Measurements from ENCODE around the gene SURF2. TPM values are rescaled to one million over a fixed set of nuclear protein-coding genes. Genes with fewer than 3 reads are reported as not detected.
"Not testable (repeated sequence)": the region's sequence is repeated elsewhere in the genome, so short reads cannot be mapped to it uniquely, and the experiment has no call there.

The SURF2 gene
- total RNA-seq, 1 donor from 2014 or later = 12.0 TPM

DNA sequence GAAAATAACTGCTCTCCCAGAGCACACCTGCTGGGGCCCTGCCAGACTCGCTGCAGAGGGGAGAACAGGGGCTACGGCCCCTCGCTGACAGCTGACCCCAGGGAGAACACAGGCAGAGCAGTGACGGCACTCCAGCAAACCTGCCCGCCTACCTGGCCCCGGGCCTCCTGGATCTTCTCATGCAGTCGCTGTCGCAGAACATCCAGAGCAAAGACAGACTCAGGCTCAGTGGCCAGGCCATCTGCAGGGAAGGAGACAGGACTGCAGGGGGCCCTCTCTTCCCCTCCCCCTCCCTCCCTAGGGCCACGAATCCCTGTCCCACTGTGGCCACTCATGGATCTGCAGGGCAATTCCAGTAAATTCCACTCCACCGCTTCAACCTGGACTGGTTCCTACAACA lies 22.8 kb upstream of the SURF2 start:
- ATAC-seq = no peak
- TF ChIP-seq, protein P1, sequence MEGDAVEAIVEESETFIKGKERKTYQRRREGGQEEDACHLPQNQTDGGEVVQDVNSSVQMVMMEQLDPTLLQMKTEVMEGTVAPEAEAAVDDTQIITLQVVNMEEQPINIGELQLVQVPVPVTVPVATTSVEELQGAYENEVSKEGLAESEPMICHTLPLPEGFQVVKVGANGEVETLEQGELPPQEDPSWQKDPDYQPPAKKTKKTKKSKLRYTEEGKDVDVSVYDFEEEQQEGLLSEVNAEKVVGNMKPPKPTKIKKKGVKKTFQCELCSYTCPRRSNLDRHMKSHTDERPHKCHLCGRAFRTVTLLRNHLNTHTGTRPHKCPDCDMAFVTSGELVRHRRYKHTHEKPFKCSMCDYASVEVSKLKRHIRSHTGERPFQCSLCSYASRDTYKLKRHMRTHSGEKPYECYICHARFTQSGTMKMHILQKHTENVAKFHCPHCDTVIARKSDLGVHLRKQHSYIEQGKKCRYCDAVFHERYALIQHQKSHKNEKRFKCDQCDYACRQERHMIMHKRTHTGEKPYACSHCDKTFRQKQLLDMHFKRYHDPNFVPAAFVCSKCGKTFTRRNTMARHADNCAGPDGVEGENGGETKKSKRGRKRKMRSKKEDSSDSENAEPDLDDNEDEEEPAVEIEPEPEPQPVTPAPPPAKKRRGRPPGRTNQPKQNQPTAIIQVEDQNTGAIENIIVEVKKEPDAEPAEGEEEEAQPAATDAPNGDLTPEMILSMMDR (IDR thresholded peaks at IDR 0.05) = no peak
- intact Hi-C loops (cut with DNase I) = loop anchor here (10.0 kb wide), 1 partner anchor 149 kb away; no protein-coding TSS in a partner anchor
- peaks cover 19% of the 10 kb centered on the region for H3K4me1 ChIP-seq
- H3K27me3 ChIP-seq = no peaks in the 10 kb centered on the region
- H3K27ac ChIP-seq = no peak overlapping the region
- H3K9me3 ChIP-seq = no peaks in the 10 kb centered on the region
- H3K4me3 ChIP-seq = no peak overlapping the region
- peak; percentile 25 for DNase-seq
- peaks cover 47% of the 10 kb centered on the region for H3K36me3 ChIP-seq

DNA sequence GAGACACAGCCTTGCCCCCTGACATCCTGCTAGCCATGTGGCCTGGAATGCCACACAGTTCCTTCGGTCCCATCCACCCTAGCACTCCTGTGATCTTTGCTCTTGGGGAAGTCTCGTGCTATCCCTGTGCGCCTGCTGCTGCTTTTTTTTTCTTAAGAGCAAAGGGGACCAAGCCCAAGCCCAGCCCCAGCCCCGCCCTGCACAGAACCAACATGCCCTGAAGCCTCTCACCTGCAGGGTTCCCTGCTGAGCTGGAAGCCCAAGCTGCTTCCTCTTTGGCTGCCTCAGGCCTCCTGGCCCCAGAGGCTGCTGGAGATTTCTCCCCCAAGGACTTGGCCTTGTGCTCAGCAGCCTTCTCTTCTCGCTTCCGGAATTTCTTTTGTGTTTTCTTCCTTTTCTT lies 22.2 kb upstream of the SURF2 start:
- Histone ChIP-seq H3K9me3 (no peaks in the 10 kb centered on the region), H3K36me3 (peaks cover 47% of the 10 kb centered on the region), H3K4me3 (no peak overlapping the region), H3K27ac (no peak overlapping the region), H3K27me3 (no peaks in the 10 kb centered on the region), H3K4me1 (peaks cover 19% of the 10 kb centered on the region)
- peak; percentile 38 for DNase-seq
- TF ChIP-seq, protein P1 (IDR thresholded peaks at IDR 0.05) = no peak
- ATAC-seq = no peak
- intact Hi-C loops (cut with DNase I) = loop anchor here (10.0 kb wide), 1 partner anchor 149 kb away; no protein-coding TSS in a partner anchor

DNA sequence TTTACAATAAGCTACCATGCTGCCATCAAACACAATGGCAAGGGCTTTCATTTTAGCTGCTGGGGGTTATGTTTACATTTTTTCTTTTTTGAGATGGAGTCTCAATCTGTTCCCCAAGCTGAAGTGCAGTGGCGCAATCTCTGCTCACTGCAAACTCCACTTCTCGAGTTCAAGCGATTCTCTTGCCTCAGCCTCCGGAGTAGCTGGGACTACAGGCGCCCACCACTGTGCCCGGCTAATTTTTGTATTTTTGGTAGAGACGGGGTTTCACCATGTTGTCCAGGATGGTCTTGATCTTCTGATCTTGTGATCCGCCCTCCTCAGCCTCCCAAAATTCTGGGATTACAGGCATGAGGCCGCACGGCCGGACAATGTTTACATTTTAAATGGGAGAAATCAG lies 21.5 kb upstream of the SURF2 start:
- peak; percentile 60 for DNase-seq
- intact Hi-C loops (cut with DNase I) = loop anchor here (10.0 kb wide), 1 partner anchor 150 kb away; no protein-coding TSS in a partner anchor
- not testable (repeated sequence) for H3K27ac ChIP-seq, H3K9me3 ChIP-seq, H3K27me3 ChIP-seq, ATAC-seq
- Histone ChIP-seq H3K36me3 (peaks cover 47% of the 10 kb centered on the region), H3K4me3 (peak overlapping the region; percentile 94), H3K4me1 (peaks cover 19% of the 10 kb centered on the region)

DNA sequence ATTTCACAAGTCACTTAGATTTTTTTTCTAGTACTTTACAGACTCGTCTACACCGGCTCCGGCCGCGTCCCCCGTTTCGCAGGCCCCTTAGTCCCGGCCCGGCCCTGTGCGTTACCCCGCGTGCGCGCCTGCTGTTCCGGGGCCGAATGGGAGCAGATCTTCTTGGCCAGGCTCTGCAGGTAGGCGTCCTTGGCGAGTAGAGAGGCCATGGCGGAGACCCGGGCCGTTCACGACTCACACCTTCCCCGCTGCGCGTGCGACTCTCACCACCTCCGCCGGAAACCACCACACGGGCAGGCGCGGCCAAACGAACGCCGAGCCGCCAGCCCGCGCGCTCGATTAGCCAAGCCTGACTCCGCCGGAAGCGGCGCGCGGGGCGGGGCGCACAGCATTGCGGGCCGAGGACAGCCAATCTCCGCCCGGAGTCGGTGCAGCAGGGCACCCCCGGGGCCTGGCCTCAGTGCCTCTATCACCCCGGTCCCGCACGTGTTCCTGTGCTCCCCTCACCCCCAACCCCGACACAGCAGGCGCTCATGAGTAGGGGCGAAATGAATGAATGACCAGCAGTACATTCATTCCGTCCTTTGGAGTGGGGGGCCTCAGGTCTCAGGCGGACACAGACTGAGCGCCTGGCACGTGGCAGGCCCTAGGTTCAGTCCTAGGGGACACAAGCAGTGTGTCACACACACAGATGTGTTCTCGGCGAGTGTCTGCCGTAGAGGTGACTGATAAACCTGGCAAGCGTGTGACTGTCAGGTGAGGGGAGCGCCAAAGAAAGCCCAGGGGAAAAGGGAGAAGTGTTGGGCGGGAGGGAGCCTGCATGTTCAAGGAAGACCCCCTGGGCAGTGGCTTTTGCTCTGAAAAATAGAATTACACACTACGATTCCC lies 20.2 kb upstream of the SURF2 start, which contains the start of gene SURF6:
Gene SURF6, minus strand, starts transcription at position 265 of the 888 bp plus-strand sequence. Its CDS starts 56 bp downstream, at position 209.
- peak within 1 kb of the TSS; percentile 94 for H3K4me3 ChIP-seq
- H3K27ac ChIP-seq = peak within 1 kb of the TSS; percentile 81
- ATAC-seq (peak; percentile 97), DNase-seq (peak; percentile 96)
- peaks cover 25% of the 10 kb centered on the region for H3K4me1 ChIP-seq
- intact Hi-C loops (cut with DNase I) = loop anchor here (10.0 kb wide), 1 partner anchor 151 kb away; no protein-coding TSS in a partner anchor
- no peaks in the 10 kb centered on the region for H3K27me3 ChIP-seq
- H3K36me3 ChIP-seq = peaks cover 44% of the 10 kb centered on the region
- no peaks in the 10 kb centered on the region for H3K9me3 ChIP-seq
- TF ChIP-seq, protein P1 (IDR thresholded peaks at IDR 0.05) = peak; percentile 5

DNA sequence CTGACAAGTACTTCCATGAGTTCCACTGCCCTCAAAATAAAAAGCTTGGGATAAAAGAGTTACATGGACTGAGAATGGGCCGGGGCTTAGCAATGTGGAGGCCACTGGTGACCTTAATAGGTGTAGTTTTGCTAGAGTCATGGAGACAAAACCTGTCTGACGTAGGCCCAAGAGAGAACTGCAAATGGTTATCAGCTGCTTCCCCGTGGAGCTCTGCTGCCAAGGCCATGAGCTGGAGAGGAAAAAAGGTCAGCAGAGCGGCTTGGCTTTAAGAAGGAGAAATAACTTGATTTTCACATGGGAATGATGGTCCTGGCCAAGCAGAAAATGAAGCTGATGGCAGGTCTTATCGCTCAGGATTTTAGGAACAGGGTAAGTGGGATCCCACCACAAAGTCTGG lies 16.7 kb upstream of the SURF2 start:
- TF ChIP-seq, protein P1 (IDR thresholded peaks at IDR 0.05) = no peak
- DNase-seq (no peak), ATAC-seq (no peak)
- H3K27ac ChIP-seq = no peak overlapping the region
- peaks cover 18% of the 10 kb centered on the region for H3K4me1 ChIP-seq
- intact Hi-C loops (cut with DNase I) = loop anchor here (10.0 kb wide), 1 partner anchor 155 kb away; no protein-coding TSS in a partner anchor
- H3K4me3 ChIP-seq = no peak overlapping the region
- H3K9me3 ChIP-seq = no peaks in the 10 kb centered on the region
- H3K36me3 ChIP-seq = peaks cover 40% of the 10 kb centered on the region
- no peaks in the 10 kb centered on the region for H3K27me3 ChIP-seq

DNA sequence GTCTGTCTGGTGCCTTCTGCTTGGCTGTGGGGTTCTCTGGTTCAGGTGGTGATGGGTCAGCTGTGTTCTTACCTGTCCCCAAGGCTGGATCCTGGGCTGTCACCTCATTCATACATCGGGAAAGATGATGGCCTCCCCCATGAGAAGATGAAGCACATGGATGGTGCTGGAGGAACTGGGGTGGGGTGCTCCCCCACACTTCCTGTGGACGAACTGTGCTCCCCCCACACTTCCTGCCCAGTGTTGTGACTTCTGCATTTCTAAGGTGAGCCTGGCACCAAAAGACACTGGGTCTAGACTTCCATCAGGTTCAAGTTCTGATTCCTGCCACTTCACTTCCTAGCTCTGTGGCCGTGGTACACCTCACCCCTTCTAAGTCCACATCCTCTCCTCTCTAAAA lies 16.1 kb upstream of the SURF2 start:
- intact Hi-C loops (cut with DNase I) = no loop called here
- DNase-seq (no peak), ATAC-seq (peak; percentile 11)
- Histone ChIP-seq H3K4me1 (peaks cover 12% of the 10 kb centered on the region), H3K27me3 (no peaks in the 10 kb centered on the region), H3K27ac (no peak overlapping the region), H3K36me3 (peaks cover 45% of the 10 kb centered on the region), H3K9me3 (no peaks in the 10 kb centered on the region), H3K4me3 (no peak overlapping the region)
- TF ChIP-seq, protein P1 (IDR thresholded peaks at IDR 0.05) = no peak

Measured in upper lobe of right lung (tissue), 1 donor.